ENCODE data around the gene RUSC2.
"Not testable (repeated sequence)": the region's sequence is repeated elsewhere in the genome, so short reads cannot be mapped to it uniquely, and the experiment has no call there.

The RUSC2 gene

GRCh38 chr9:35464141-35465025 lies 25.5 kb upstream of the RUSC2 start:
- POLR2A ChIA-PET, result no interaction called here
- CTCF ChIA-PET, result interaction anchor here (1.0 to 2.3 kb wide), 6 partner anchors 12 to 347 kb away, joined by 3 to 13 read pairs (median 4); no protein-coding TSS in a partner anchor
- no peak for DNase-seq (ENCODE audit: low read depth, low spot score)
- TF ChIP-seq CTCF (IDR thresholded peaks at IDR 0.05; ENCODE audit: insufficient read depth, low read length, missing control alignments), result no peak
- no peak overlapping the region for H3K4me3 ChIP-seq (ENCODE audit: low read depth, low read length)

GRCh38 chr9:35470340-35470739 lies 19.6 kb upstream of the RUSC2 start:
- DNase-seq (ENCODE audit: low read depth, low spot score), result no peak
- POLR2A ChIA-PET, result interaction anchor here (0.6 kb wide), 1 partner anchor 134 kb away, joined by 3 read pairs; no protein-coding TSS in a partner anchor
- no peak for TF ChIP-seq CTCF (IDR thresholded peaks at IDR 0.05; ENCODE audit: insufficient read depth, low read length, missing control alignments)
- CTCF ChIA-PET, result interaction anchor here (0.6 to 1.7 kb wide), 3 partner anchors 129 to 571 kb away, joined by 3 read pairs; no protein-coding TSS in a partner anchor
- H3K4me3 ChIP-seq (ENCODE audit: low read depth, low read length), result no peak overlapping the region

- no peak for TF ChIP-seq CTCF (IDR thresholded peaks at IDR 0.05; ENCODE audit: insufficient read depth, low read length, missing control alignments)
- POLR2A ChIA-PET, result no interaction called here
- CTCF ChIA-PET, result interaction anchor here (1.1 to 10.5 kb wide), 9 partner anchors 9 to 376 kb away, joined by 3 to 181 read pairs (median 3); partner anchors contain the start of genes ATOSB and PIGO
- no peak for DNase-seq (ENCODE audit: low read depth, low spot score)
- H3K4me3 ChIP-seq (ENCODE audit: low read depth, low read length), result no peak overlapping the region
Observed at GRCh38 chr9:35470894-35471293, 19.0 kb upstream of the RUSC2 start.

- ChIA-PET POLR2A (no interaction called here), CTCF (interaction anchor here (0.7 to 10.5 kb wide), 24 partner anchors 8 to 577 kb away, joined by 3 to 181 read pairs (median 4); partner anchors contain the start of genes ATOSB, PIGO and RUSC2)
Observed at GRCh38 chr9:35476596-35476995, 13.3 kb upstream of the RUSC2 start.

GRCh38 chr9:35477211-35477855 lies 12.6 kb upstream of the RUSC2 start:
- H3K4me3 ChIP-seq (ENCODE audit: low read depth, low read length); POLR2A ChIA-PET: not testable (repeated sequence)
- TF ChIP-seq CTCF (IDR thresholded peaks at IDR 0.05; ENCODE audit: insufficient read depth, low read length, missing control alignments), result peak; percentile 76
- DNase-seq (ENCODE audit: low read depth, low spot score), result peak; percentile 50
- CTCF ChIA-PET, result interaction anchor here (0.9 to 10.5 kb wide), 19 partner anchors 9 to 585 kb away, joined by 3 to 181 read pairs (median 6); partner anchors contain the start of genes ATOSB and PIGO

More at GRCh38 chr9:35476596-35476995, 13.3 kb upstream of the RUSC2 start:
- H3K4me3 ChIP-seq (ENCODE audit: low read depth, low read length), result no peak overlapping the region
- no peak for TF ChIP-seq CTCF (IDR thresholded peaks at IDR 0.05; ENCODE audit: insufficient read depth, low read length, missing control alignments)
- DNase-seq (ENCODE audit: low read depth, low spot score), result no peak
